SK-N-SH (cell line): ENCODE data around the gene LRCH3. TPM values are rescaled to one million over a fixed set of nuclear protein-coding genes. Genes with fewer than 3 reads are reported as not detected.

Experiments
- CTCF ChIA-PET: fragments of 300-600, 350-600 bp; formaldehyde crosslinking; extraction: SDS; loops from one replicate; lab custom pipeline; 2021; lab: Yijun Ruan, JAX
- POLR2A ChIA-PET: fragments of 350-600 bp; sonication (Branson Sonifier 250); formaldehyde crosslinking; extraction: SDS; loops from one replicate; lab custom pipeline; 2020; ENCODE audit warnings: antibody characterized with exemption, inconsistent platforms; lab: Yijun Ruan, JAX
- DNase-seq: peaks from one replicate; pipeline ENCODE4 v3.0.0; 2012
- H2AFZ ChIP-seq: fragments of 200-600 bp; sonication (generic); 2 replicates; pipeline ENCODE4 v1.8.1; 2016; ENCODE audit warnings: antibody characterized with exemption, mild to moderate bottlenecking, low read depth
- H3F3A ChIP-seq: fragments of 200-600 bp; sonication (generic); replicated peaks from 2 replicates; pipeline ENCODE3; 2016; ENCODE audit warnings: antibody characterized with exemption, mild to moderate bottlenecking; ENCODE audit not compliant: insufficient read depth
- H3K27ac ChIP-seq, 2 experiments: fragments of 200-500 bp in 1 of 2; fragments of 200-600 bp in 1 of 2; sonication (Bioruptor generic) in 1 of 2; sonication (generic), shearing (Covaris generic) in 1 of 2; 2 replicates each; pipeline versions ENCODE4 v1.5.1 to v1.6.1; 2014 to 2016; ENCODE audit warnings: low read depth in 2 of 2, inconsistent platforms in 1 of 2, low read length in 1 of 2, mild to moderate bottlenecking in 1 of 2, mixed read lengths in 1 of 2
- H3K27me3 ChIP-seq: fragments of 200-600 bp; sonication (generic), shearing (Covaris generic); 2 replicates; pipeline ENCODE4 v1.6.1; 2016; ENCODE audit warnings: mixed run types; ENCODE audit not compliant: insufficient read depth
- H3K36me3 ChIP-seq, 2 experiments: fragments of 200-500 bp in 1 of 2; fragments of 200-600 bp in 1 of 2; sonication (Bioruptor generic) in 1 of 2; sonication (generic) in 1 of 2; replicated peaks in 1 of 2; 2 replicates each; pipeline versions ENCODE3 to v1.5.1; 2014 to 2016; ENCODE audit warnings: low read length in 1 of 2, mild to moderate bottlenecking in 1 of 2; ENCODE audit not compliant: insufficient read depth in 2 of 2, control insufficient read depth in 1 of 2
- H3K4me1 ChIP-seq, 2 experiments: fragments of 200-500 bp in 1 of 2; fragments of 200-600 bp in 1 of 2; sonication (Bioruptor generic) in 1 of 2; sonication (generic), shearing (Covaris generic) in 1 of 2; 2 replicates each; pipeline versions ENCODE4 v1.5.1 to v1.6.1; 2014 to 2016; ENCODE audit warnings: low read depth in 1 of 2, low read length in 1 of 2, mixed run types in 1 of 2; ENCODE audit not compliant: insufficient read depth in 2 of 2, control insufficient read depth in 1 of 2
- H3K4me2 ChIP-seq: fragments of 200-600 bp; sonication (generic), shearing (Covaris generic); 2 replicates; pipeline ENCODE4 v1.6.1; 2017; ENCODE audit warnings: mixed run types
- H3K4me3 ChIP-seq, 2 experiments: fragments of 200-500 bp in 1 of 2; fragments of 200-600 bp in 1 of 2; sonication (Bioruptor generic) in 1 of 2; sonication (generic), shearing (Covaris generic) in 1 of 2; 2 replicates each; pipeline versions ENCODE4 v1.5.1 to v1.8.1; 2014 to 2016; ENCODE audit warnings: low read depth in 2 of 2, inconsistent platforms in 1 of 2, low read length in 1 of 2, mild to moderate bottlenecking in 1 of 2, mixed read lengths in 1 of 2, moderate library complexity in 1 of 2
- H3K79me2 ChIP-seq: fragments of 200-600 bp; sonication (generic); 2 replicates; pipeline ENCODE4 v1.8.1; 2017; ENCODE audit warnings: mild to moderate bottlenecking; ENCODE audit not compliant: insufficient read depth
- H3K9ac ChIP-seq: fragments of 200-600 bp; sonication (generic); 2 replicates; pipeline ENCODE4 v1.6.1; 2017; ENCODE audit warnings: mixed run types
- H3K9me2 ChIP-seq: fragments of 200-600 bp; sonication (generic); 2 replicates; pipeline ENCODE4 v1.6.1; 2017; ENCODE audit warnings: mixed run types
- H3K9me3 ChIP-seq: fragments of 200-600 bp; sonication (generic); 2 replicates; pipeline ENCODE4 v1.6.1; 2017; ENCODE audit warnings: mixed run types, mild to moderate bottlenecking, moderate library complexity
- H4K20me1 ChIP-seq: fragments of 200-600 bp; sonication (generic); 2 replicates; pipeline ENCODE4 v1.6.1; 2017; ENCODE audit warnings: mild to moderate bottlenecking, mixed run types; ENCODE audit not compliant: insufficient read depth
- CTCF ChIP-seq: fragments of 200-600 bp; sonication (generic); IDR thresholded peaks from 2 replicates; pipeline ENCODE4 v1.6.1; 2017; ENCODE audit warnings: antibody characterized with exemption, mild to moderate bottlenecking, moderate library complexity
- ELF1 ChIP-seq: IDR thresholded peaks from 2 replicates; pipeline ENCODE4 v1.4.0; 2012
- EZH2phosphoT487 ChIP-seq: fragments of 200-600 bp; sonication (generic); IDR thresholded peaks from 2 replicates; pipeline ENCODE4 v1.6.1; 2017; ENCODE audit warnings: low read depth, mixed run types, mild to moderate bottlenecking, antibody characterized with exemption, moderate library complexity, borderline replicate concordance
- FOXJ3 ChIP-seq: sonication (generic); formaldehyde crosslinking; IDR thresholded peaks from 2 replicates; pipeline ENCODE4 v1.5.1; 2020; ENCODE audit warnings: mild to moderate bottlenecking, missing genetic modification reagents
- GABPA ChIP-seq: IDR thresholded peaks from 2 replicates; pipeline ENCODE4 v1.4.0; 2012; ENCODE audit warnings: low read depth, mild to moderate bottlenecking
- GATA2 ChIP-seq: sonication (generic); formaldehyde crosslinking; IDR thresholded peaks from 2 replicates; pipeline ENCODE4 v1.5.0; 2020; ENCODE audit warnings: mild to moderate bottlenecking, missing genetic modification reagents
- MXI1 ChIP-seq: IDR thresholded peaks from 2 replicates; pipeline ENCODE4 v1.6.1; 2012; ENCODE audit warnings: mild to moderate bottlenecking, low read depth, low read length, improper control_type of control experiment
- NFIC ChIP-seq: IDR thresholded peaks from 2 replicates; pipeline ENCODE4 v1.4.0; 2012; ENCODE audit warnings: borderline replicate concordance
- NRF1 ChIP-seq: IDR thresholded peaks from 2 replicates; pipeline ENCODE4 v1.6.1; 2012; ENCODE audit warnings: low read depth, mild to moderate bottlenecking, low read length
- PBX3 ChIP-seq: IDR thresholded peaks from 2 replicates; pipeline ENCODE4; 2012
- POLR2AphosphoS5 ChIP-seq: IDR thresholded peaks from 2 replicates; pipeline ENCODE4 v1.6.1; 2012; ENCODE audit warnings: low read depth, low read length
- RFX5 ChIP-seq: IDR thresholded peaks from 2 replicates; pipeline ENCODE4 v1.6.1; 2012; ENCODE audit warnings: mild to moderate bottlenecking, improper control_type of control experiment, low read length
- TAF1 ChIP-seq: IDR thresholded peaks from 2 replicates; pipeline ENCODE4 v1.6.1; 2012; ENCODE audit warnings: low read depth, mild to moderate bottlenecking, low read length, moderate library complexity, borderline replicate concordance
- TCF12 ChIP-seq: IDR thresholded peaks from 2 replicates; pipeline ENCODE4 v1.4.0; 2012
- USF2 ChIP-seq: fragments of 150-350 bp; IDR thresholded peaks from 2 replicates; pipeline ENCODE4 v1.6.1; 2017; ENCODE audit warnings: antibody characterized with exemption, low read length, low read depth, borderline replicate concordance
- WGBS: methylation state at CpG from one replicate; pipeline ENCODE4 v1.1.6; 2017; ENCODE audit warnings: low lambda C conversion rate; 5-methylcytosine and 5-hydroxymethylcytosine counted together
- polyA plus RNA-seq, 3 experiments: library from polyadenylated mRNA; depleted of rRNA; stranded (reverse); fragments of >200 nt; gene quantifications; 2 replicates each; pipeline ENCODE4 v1.2.3, GENCODE V29; 2012
- TF ChIP-seq, protein P1 (sequence below): fragments of 150-350 bp; IDR thresholded peaks from 2 replicates; pipeline ENCODE4 v1.6.1; 2016; ENCODE audit warnings: mild to moderate bottlenecking, low read depth, low read length
- TF ChIP-seq, protein P2 (sequence below): IDR thresholded peaks from 2 replicates; pipeline ENCODE4 v1.4.0; 2012; ENCODE audit warnings: low read depth, borderline replicate concordance
- TF ChIP-seq, protein P3 (sequence below): IDR thresholded peaks from 2 replicates; pipeline ENCODE4 v1.4.0; 2012; ENCODE audit warnings: low read depth, borderline replicate concordance
- TF ChIP-seq, protein P4 (sequence below): IDR thresholded peaks from 2 replicates; pipeline ENCODE4 v1.6.1; 2012; ENCODE audit warnings: mild to moderate bottlenecking, low read depth, low read length, moderate library complexity

Gene LRCH3
- 22.6 and 29.7 TPM in 2 replicates for polyA plus RNA-seq (2012; rRNA removed)
- polyA plus RNA-seq (2012; cell fraction: cytosol; rRNA removed) = 18.1 and 24.0 TPM in 2 replicates
- polyA plus RNA-seq (2012; cell fraction: nucleus; rRNA removed) = 30.6 and 43.2 TPM in 2 replicates

DNA sequence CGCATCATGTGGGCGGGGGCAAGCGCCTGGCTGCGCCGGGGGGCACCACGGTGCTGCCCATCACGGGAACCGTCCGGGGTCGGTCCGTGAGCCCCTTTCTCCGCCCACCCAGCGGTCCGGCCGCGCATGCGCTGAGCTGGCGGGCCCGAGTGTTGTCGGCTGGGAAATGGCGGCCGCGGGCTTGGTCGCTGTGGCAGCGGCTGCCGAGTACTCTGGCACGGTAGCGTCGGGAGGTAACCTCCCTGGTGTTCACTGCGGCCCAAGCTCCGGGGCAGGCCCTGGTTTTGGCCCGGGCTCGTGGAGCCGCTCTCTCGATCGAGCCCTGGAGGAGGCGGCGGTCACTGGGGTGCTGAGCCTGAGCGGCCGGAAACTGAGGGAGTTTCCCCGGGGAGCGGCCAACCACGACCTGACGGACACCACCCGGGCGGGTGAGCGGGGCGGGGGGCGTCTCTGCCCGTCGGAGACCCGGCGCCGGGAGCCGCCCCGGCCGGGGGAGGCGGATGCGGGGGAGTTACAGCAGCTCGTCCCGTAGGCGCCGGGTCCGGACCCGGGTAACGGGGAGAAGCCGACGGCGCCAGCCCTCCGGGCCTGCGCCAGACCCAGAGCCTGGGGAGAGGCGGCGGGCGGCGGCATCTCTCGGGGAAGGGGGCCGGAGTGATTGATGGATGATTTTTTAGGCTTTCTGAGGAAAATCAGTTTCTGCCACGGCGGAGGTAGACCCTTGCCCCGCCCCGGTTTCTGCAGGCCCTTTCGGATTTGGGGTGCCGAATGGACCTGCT is at the start of gene LRCH3:
TSS of gene LRCH3 (plus strand) at position 142 of the 779 bp plus-strand sequence. CDS start at position 167, 25 bp downstream.
- Histone ChIP-seq H3K4me2 (peak within 1 kb of the TSS; percentile 77), H2AFZ (peak within 1 kb of the TSS; percentile 96), H3F3A (peaks cover 24% of the 10 kb centered on the region), H3K27me3 (no peaks in the 10 kb centered on the region), H3K9me2 (no peaks in the 10 kb centered on the region), H3K9ac (peak within 1 kb of the TSS; percentile 92), H3K4me1 (peaks cover 3 to 7% of the 10 kb centered on the region in 2 experiments; a peak in 2 of 4 replicates), H4K20me1 (peaks cover 33% of the 10 kb centered on the region), H3K9me3 (no peaks in the 10 kb centered on the region), H3K79me2 (peaks cover 51% of the 10 kb centered on the region), H3K27ac (peak within 1 kb of the TSS; percentile 92 to 97), H3K4me3 (peak within 1 kb of the TSS; percentile 86 to 93), H3K36me3 (peaks cover 0 to 3% of the 10 kb centered on the region in 2 experiments)
- WGBS = 1% methylated on average over 25 of the region's 83 CpGs
- POLR2A ChIA-PET = interaction anchor here (0.5 to 0.6 kb wide), 2 partner anchors 14 to 168 kb away, joined by 3 read pairs; no protein-coding TSS in a partner anchor
- DNase-seq = peak; percentile 99
- CTCF ChIA-PET = interaction anchor here (0.8 to 1.0 kb wide), 2 partner anchors 11 to 15 kb away, joined by 3 read pairs; no protein-coding TSS in a partner anchor
- TF ChIP-seq TCF12 (no peak), PBX3 (peak; percentile 81), ELF1 (no peak), GATA2 (CRISPR knock-in tag) (no peak), FOXJ3 (no peak), NFIC (peak; percentile 21; the same call in 1 of the 2 replicates), GABPA (peak; percentile 36), POLR2AphosphoS5 (peak; percentile 98), USF2 (no peak), CTCF (no peak), EZH2phosphoT487 (no peak), MXI1 (peak; percentile 66), NRF1 (peak; percentile 91), TAF1 (peak; percentile 96), RFX5 (no peak)
- TF ChIP-seq, protein P1, sequence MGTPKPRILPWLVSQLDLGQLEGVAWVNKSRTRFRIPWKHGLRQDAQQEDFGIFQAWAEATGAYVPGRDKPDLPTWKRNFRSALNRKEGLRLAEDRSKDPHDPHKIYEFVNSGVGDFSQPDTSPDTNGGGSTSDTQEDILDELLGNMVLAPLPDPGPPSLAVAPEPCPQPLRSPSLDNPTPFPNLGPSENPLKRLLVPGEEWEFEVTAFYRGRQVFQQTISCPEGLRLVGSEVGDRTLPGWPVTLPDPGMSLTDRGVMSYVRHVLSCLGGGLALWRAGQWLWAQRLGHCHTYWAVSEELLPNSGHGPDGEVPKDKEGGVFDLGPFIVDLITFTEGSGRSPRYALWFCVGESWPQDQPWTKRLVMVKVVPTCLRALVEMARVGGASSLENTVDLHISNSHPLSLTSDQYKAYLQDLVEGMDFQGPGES = no peak
- TF ChIP-seq, protein P2, sequence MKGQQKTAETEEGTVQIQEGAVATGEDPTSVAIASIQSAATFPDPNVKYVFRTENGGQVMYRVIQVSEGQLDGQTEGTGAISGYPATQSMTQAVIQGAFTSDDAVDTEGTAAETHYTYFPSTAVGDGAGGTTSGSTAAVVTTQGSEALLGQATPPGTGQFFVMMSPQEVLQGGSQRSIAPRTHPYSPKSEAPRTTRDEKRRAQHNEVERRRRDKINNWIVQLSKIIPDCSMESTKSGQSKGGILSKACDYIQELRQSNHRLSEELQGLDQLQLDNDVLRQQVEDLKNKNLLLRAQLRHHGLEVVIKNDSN = 0 out of 2 replicates have a peak, but pooled peaks have one; percentile 17
- TF ChIP-seq, protein P3, sequence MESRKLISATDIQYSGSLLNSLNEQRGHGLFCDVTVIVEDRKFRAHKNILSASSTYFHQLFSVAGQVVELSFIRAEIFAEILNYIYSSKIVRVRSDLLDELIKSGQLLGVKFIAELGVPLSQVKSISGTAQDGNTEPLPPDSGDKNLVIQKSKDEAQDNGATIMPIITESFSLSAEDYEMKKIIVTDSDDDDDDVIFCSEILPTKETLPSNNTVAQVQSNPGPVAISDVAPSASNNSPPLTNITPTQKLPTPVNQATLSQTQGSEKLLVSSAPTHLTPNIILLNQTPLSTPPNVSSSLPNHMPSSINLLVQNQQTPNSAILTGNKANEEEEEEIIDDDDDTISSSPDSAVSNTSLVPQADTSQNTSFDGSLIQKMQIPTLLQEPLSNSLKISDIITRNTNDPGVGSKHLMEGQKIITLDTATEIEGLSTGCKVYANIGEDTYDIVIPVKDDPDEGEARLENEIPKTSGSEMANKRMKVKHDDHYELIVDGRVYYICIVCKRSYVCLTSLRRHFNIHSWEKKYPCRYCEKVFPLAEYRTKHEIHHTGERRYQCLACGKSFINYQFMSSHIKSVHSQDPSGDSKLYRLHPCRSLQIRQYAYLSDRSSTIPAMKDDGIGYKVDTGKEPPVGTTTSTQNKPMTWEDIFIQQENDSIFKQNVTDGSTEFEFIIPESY = 0 out of 2 replicates have a peak, but pooled peaks have one; percentile 57
- TF ChIP-seq, protein P4, sequence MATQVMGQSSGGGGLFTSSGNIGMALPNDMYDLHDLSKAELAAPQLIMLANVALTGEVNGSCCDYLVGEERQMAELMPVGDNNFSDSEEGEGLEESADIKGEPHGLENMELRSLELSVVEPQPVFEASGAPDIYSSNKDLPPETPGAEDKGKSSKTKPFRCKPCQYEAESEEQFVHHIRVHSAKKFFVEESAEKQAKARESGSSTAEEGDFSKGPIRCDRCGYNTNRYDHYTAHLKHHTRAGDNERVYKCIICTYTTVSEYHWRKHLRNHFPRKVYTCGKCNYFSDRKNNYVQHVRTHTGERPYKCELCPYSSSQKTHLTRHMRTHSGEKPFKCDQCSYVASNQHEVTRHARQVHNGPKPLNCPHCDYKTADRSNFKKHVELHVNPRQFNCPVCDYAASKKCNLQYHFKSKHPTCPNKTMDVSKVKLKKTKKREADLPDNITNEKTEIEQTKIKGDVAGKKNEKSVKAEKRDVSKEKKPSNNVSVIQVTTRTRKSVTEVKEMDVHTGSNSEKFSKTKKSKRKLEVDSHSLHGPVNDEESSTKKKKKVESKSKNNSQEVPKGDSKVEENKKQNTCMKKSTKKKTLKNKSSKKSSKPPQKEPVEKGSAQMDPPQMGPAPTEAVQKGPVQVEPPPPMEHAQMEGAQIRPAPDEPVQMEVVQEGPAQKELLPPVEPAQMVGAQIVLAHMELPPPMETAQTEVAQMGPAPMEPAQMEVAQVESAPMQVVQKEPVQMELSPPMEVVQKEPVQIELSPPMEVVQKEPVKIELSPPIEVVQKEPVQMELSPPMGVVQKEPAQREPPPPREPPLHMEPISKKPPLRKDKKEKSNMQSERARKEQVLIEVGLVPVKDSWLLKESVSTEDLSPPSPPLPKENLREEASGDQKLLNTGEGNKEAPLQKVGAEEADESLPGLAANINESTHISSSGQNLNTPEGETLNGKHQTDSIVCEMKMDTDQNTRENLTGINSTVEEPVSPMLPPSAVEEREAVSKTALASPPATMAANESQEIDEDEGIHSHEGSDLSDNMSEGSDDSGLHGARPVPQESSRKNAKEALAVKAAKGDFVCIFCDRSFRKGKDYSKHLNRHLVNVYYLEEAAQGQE = peak; percentile 18; the same call in 1 of the 2 replicates
